Neural progenitor cell (in vitro differentiated cells): ENCODE measurements around the gene MCUB. TPM values are rescaled to one million over a fixed set of nuclear protein-coding genes. Genes with fewer than 3 reads are reported as not detected.

Experiments used
- DNase-seq: peaks from one replicate; pipeline ENCODE4 v3.0.0-alpha.2; 2016; ENCODE audit warnings: low spot score
- H2AFZ ChIP-seq: fragments of 200-600 bp; sonication (generic); replicated peaks from 2 replicates; pipeline ENCODE4 v1.6.1; 2016; ENCODE audit warnings: antibody characterized with exemption
- H3F3A ChIP-seq: fragments of 200-600 bp; sonication (generic); 2 replicates; pipeline ENCODE4 v1.6.1; 2016; ENCODE audit warnings: antibody characterized with exemption, low read depth
- H3K27ac ChIP-seq: fragments of 200-600 bp; sonication (generic); 2 replicates; pipeline ENCODE4 v1.5.1; 2016; ENCODE audit warnings: mild to moderate bottlenecking
- H3K27me3 ChIP-seq: fragments of 200-600 bp; sonication (generic); 2 replicates; pipeline ENCODE4 v1.6.1; 2016; ENCODE audit warnings: mild to moderate bottlenecking, moderate library complexity
- H3K36me3 ChIP-seq: fragments of 200-600 bp; sonication (generic); 2 replicates; pipeline ENCODE4 v1.5.1; 2016
- H3K4me1 ChIP-seq: fragments of 200-600 bp; sonication (generic); 2 replicates; pipeline ENCODE4 v1.6.1; 2016; ENCODE audit warnings: mixed run types
- H3K4me2 ChIP-seq: fragments of 200-600 bp; sonication (generic); 2 replicates; pipeline ENCODE4 v1.6.1; 2016
- H3K4me3 ChIP-seq: fragments of 200-600 bp; sonication (generic); 2 replicates; pipeline ENCODE4 v1.5.1; 2016
- H3K79me2 ChIP-seq: fragments of 200-600 bp; sonication (generic); 2 replicates; pipeline ENCODE4 v1.6.1; 2016; ENCODE audit warnings: low read depth
- H3K9ac ChIP-seq: fragments of 200-600 bp; sonication (generic); 2 replicates; pipeline ENCODE4 v1.6.1; 2016
- H3K9me3 ChIP-seq: fragments of 200-600 bp; sonication (generic); 2 replicates; pipeline ENCODE4 v1.5.1; 2016; ENCODE audit warnings: low read depth
- H4K20me1 ChIP-seq: fragments of 200-600 bp; sonication (generic); 2 replicates; pipeline ENCODE4 v1.6.1; 2016; ENCODE audit warnings: low read depth
- H3K27ac Mint-ChIP-seq: 3 replicates; pipeline ENCODE4 v1.8.0; 2021; ENCODE audit warnings: mixed read lengths
- H3K27me3 Mint-ChIP-seq: 2 replicates; pipeline ENCODE4 v1.8.0; 2022; ENCODE audit warnings: low read depth, mild to moderate bottlenecking, inconsistent platforms, moderate library complexity, mixed read lengths; ENCODE audit not compliant: insufficient read depth
- H3K36me3 Mint-ChIP-seq: 3 replicates; pipeline ENCODE4 v1.8.0; 2021; ENCODE audit warnings: mixed read lengths
- H3K4me1 Mint-ChIP-seq: 3 replicates; pipeline ENCODE4 v1.8.0; 2021; ENCODE audit warnings: mixed read lengths
- H3K4me3 Mint-ChIP-seq: 3 replicates; pipeline ENCODE4 v1.8.0; 2021; ENCODE audit warnings: mild to moderate bottlenecking, moderate library complexity, mixed read lengths
- H3K9me3 Mint-ChIP-seq: 3 replicates; pipeline ENCODE4 v1.8.0; 2020; ENCODE audit warnings: mixed read lengths
- EZH2 ChIP-seq: fragments of 200-600 bp; sonication (generic); IDR thresholded peaks from 2 replicates; pipeline ENCODE4 v1.6.1; 2017; ENCODE audit warnings: antibody characterized with exemption, mild to moderate bottlenecking, moderate library complexity
- EZH2phosphoT487 ChIP-seq: fragments of 200-600 bp; sonication (generic); IDR thresholded peaks from 2 replicates; pipeline ENCODE4 v1.6.1; 2017; ENCODE audit warnings: antibody characterized with exemption
- total RNA-seq: library from RNA; depleted of rRNA; stranded (reverse); fragments of >200 nt; gene quantifications from 2 replicates; pipeline ENCODE4 v1.2.3, GENCODE V29; 2015; ENCODE audit warnings: low replicate concordance
- TF ChIP-seq, protein P1 (sequence below): fragments of 200-600 bp; sonication (generic); IDR thresholded peaks from 2 replicates; pipeline ENCODE4 v1.5.1; 2017; ENCODE audit warnings: antibody characterized with exemption, mild to moderate bottlenecking

The MCUB gene
- total RNA-seq, 1 donor from 2014 or later, result 30.5 TPM

DNA sequence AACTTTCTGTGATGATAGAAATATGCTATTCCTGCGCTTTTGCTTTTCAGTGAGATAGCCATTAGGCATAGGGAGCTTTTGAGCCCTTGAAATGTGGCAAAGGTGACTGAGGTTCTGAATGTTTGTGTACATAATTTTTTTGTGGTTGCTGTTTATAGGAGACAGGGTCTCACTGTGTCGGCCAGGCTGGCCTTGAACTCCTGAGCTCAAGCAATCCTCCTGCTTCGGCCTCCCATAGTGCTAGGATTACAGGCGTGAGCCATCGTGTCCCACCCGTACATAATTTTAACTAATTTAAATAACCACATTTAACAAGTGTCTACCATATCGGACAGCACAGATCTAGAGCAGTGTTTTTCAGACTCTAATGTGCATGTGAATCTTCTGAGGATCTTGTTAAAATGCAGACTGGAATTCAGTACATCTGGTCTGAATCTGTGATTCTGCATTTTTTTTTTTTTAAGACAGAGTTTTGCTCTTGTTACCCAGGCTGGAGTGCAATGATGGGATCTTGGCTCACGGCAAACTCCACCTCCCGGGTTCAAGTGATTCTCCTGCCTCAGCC lies 97.9 kb downstream of the MCUB start:
- peaks cover 14% of the 10 kb centered on the region for H3K4me1 Mint-ChIP-seq
- peaks cover 6% of the 10 kb centered on the region for H3K9me3 Mint-ChIP-seq
- H3K27me3 ChIP-seq, result no peaks in the 10 kb centered on the region
- TF ChIP-seq EZH2 (no peak), EZH2phosphoT487 (no peak)
- TF ChIP-seq, protein P1, sequence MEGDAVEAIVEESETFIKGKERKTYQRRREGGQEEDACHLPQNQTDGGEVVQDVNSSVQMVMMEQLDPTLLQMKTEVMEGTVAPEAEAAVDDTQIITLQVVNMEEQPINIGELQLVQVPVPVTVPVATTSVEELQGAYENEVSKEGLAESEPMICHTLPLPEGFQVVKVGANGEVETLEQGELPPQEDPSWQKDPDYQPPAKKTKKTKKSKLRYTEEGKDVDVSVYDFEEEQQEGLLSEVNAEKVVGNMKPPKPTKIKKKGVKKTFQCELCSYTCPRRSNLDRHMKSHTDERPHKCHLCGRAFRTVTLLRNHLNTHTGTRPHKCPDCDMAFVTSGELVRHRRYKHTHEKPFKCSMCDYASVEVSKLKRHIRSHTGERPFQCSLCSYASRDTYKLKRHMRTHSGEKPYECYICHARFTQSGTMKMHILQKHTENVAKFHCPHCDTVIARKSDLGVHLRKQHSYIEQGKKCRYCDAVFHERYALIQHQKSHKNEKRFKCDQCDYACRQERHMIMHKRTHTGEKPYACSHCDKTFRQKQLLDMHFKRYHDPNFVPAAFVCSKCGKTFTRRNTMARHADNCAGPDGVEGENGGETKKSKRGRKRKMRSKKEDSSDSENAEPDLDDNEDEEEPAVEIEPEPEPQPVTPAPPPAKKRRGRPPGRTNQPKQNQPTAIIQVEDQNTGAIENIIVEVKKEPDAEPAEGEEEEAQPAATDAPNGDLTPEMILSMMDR, result no peak
- H3K4me3 Mint-ChIP-seq, result no peak overlapping the region
- no peak overlapping the region for H3K9ac ChIP-seq
- no peaks in the 10 kb centered on the region for H4K20me1 ChIP-seq
- H3K4me3 ChIP-seq, result no peak overlapping the region
- no peak for DNase-seq
- H2AFZ ChIP-seq, result no peak overlapping the region
- H3K27ac Mint-ChIP-seq, result no peak overlapping the region
- peaks cover 2% of the 10 kb centered on the region for H3K27me3 Mint-ChIP-seq
- H3K4me2 ChIP-seq, result no peak overlapping the region
- no peaks in the 10 kb centered on the region for H3F3A ChIP-seq
- H3K27ac ChIP-seq, result no peak overlapping the region
- H3K9me3 ChIP-seq, result no peaks in the 10 kb centered on the region
- H3K79me2 ChIP-seq, result no peaks in the 10 kb centered on the region
- peaks cover 6% of the 10 kb centered on the region for H3K4me1 ChIP-seq
- H3K36me3 ChIP-seq, result no peaks in the 10 kb centered on the region
- no peaks in the 10 kb centered on the region for H3K36me3 Mint-ChIP-seq

DNA sequence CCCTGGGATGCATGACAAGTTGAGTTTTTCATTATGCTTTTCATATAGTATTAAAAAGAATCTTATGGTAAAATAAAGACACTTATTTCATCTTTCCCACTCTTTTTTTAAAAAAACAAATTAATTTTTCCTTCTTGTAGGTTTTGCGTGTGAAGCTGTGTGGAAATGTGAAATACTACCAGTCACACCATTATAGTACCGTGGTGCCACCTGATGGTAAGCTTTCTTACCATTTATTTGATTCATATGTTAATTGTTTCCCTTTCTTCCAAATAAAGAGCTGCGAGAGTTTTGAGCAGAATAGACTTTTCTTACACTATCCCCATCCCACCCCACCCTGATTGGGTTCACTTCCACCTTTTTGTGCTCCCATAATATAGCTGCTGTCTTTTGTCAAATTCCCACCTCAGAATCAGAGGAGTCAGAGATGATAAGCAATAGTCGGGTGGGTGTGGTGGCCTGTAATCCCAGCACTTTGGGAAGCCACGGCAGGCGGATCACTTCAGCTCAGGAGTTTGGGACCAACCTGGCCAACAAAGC lies 98.9 kb downstream of the MCUB start:
- no peak for TF ChIP-seq EZH2phosphoT487
- TF ChIP-seq, protein P1, result no peak
- no peak for TF ChIP-seq EZH2
- H3K4me3 ChIP-seq, result no peak overlapping the region
- no peak overlapping the region for H3K4me2 ChIP-seq

DNA sequence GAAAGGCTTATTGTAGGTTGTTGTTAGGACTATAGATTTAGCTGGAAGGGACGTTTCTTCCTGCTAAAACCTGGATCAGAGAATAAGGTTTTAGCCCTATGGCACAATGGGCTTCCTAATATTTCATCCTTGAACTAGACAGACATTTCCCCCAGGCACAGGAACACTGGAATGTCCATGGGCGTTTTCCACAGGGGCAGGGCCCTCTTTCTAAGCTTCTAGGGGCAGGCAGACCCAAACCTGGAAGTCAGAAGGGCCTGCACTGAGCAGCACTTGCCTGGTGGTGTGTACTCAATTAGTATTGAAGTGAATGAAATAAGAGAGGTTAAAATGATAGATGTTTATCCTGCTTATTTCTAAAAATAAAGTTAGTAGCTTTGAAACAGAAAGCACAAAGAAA lies 102.1 kb downstream of the MCUB start:
- H3K79me2 ChIP-seq, result no peaks in the 10 kb centered on the region
- peaks cover 2% of the 10 kb centered on the region for H3K27me3 Mint-ChIP-seq

More for the DNA sequence above, 98.9 kb downstream of the MCUB start:
- Mint-ChIP-seq H3K9me3 (no peaks in the 10 kb centered on the region), H3K4me1 (peaks cover 15% of the 10 kb centered on the region), H3K36me3 (no peaks in the 10 kb centered on the region), H3K4me3 (no peak overlapping the region), H3K27ac (no peak overlapping the region), H3K27me3 (peaks cover 2% of the 10 kb centered on the region)
- no peaks in the 10 kb centered on the region for H3F3A ChIP-seq
- no peaks in the 10 kb centered on the region for H3K79me2 ChIP-seq
- no peak overlapping the region for H2AFZ ChIP-seq
- no peak overlapping the region for H3K9ac ChIP-seq
- H3K4me1 ChIP-seq, result peaks cover 6% of the 10 kb centered on the region
- no peaks in the 10 kb centered on the region for H4K20me1 ChIP-seq
- H3K27ac ChIP-seq, result no peak overlapping the region
- no peaks in the 10 kb centered on the region for H3K27me3 ChIP-seq
- H3K36me3 ChIP-seq, result no peaks in the 10 kb centered on the region
- no peak for DNase-seq
- no peaks in the 10 kb centered on the region for H3K9me3 ChIP-seq

More for the DNA sequence above, 102.1 kb downstream of the MCUB start:
- no peak overlapping the region for H3K27ac Mint-ChIP-seq
- no peak overlapping the region for H3K9ac ChIP-seq
- no peaks in the 10 kb centered on the region for H3F3A ChIP-seq
- H3K27me3 ChIP-seq, result no peaks in the 10 kb centered on the region
- H3K9me3 Mint-ChIP-seq, result no peaks in the 10 kb centered on the region
- TF ChIP-seq, protein P1, result no peak
- no peak for TF ChIP-seq EZH2phosphoT487
- TF ChIP-seq EZH2, result no peak
- H3K4me3 Mint-ChIP-seq, result no peak overlapping the region
- no peak overlapping the region for H3K4me2 ChIP-seq
- H2AFZ ChIP-seq, result no peak overlapping the region
- H3K27ac ChIP-seq, result no peak overlapping the region
- no peaks in the 10 kb centered on the region for H3K36me3 ChIP-seq
- H3K4me1 Mint-ChIP-seq, result peaks cover 5% of the 10 kb centered on the region
- H3K36me3 Mint-ChIP-seq, result no peaks in the 10 kb centered on the region
- no peak for DNase-seq
- no peak overlapping the region for H3K4me3 ChIP-seq
- no peaks in the 10 kb centered on the region for H3K4me1 ChIP-seq
- no peaks in the 10 kb centered on the region for H4K20me1 ChIP-seq
- no peaks in the 10 kb centered on the region for H3K9me3 ChIP-seq
